Measurements from ENCODE around the gene TMEM170A. TPM values are rescaled to one million over a fixed set of nuclear protein-coding genes. Genes with fewer than 3 reads are reported as not detected.
"Not testable (repeated sequence)": the region's sequence is repeated elsewhere in the genome, so short reads cannot be mapped to it uniquely, and the experiment has no call there.

The TMEM170A gene
- total RNA-seq, 6 experiments from 2014 or later: 8.2 to 11.7 (median 10.6) TPM

DNA sequence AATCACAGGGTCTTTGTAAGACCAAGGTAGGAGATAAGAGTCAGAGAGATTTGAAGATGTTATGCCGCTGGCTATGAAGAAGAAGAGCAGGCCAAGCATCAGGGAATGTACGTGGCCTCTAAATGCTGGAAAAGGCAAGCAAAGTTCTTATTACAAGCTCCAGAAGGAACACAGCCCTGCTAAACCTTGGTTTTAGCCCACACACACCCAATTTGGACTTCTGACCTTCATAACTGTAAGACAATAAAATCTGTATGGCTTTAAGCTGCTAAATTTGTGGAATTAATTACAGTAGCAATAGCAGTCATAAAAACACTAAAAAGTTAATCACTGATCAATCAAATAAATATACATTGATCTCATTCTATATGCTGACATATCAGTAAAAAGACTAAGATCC is 6.0 kb downstream of the TMEM170A start:
- Mint-ChIP-seq H3K9me3 (no peaks in the 10 kb centered on the region), H3K27me3 (ENCODE audit: insufficient read depth) (no peaks in the 10 kb centered on the region; the same call in 1 of the 2 replicates), H3K4me1 (ENCODE audit: low read depth) (peaks cover 41% of the 10 kb centered on the region), H3K27ac (no peak overlapping the region), H3K36me3 (ENCODE audit: low read depth) (peaks cover 6% of the 10 kb centered on the region), H3K4me3 (no peak overlapping the region)
- no peak for TF ChIP-seq CTCF (IDR thresholded peaks at IDR 0.05)
- no peak for DNase-seq

GRCh38 chr16:75458029-75458428 is 6.5 kb downstream of the TMEM170A start:
- no peaks in the 10 kb centered on the region; the same call in 1 of the 2 replicates for H3K27me3 Mint-ChIP-seq (ENCODE audit: insufficient read depth)
- H3K4me1 Mint-ChIP-seq (ENCODE audit: low read depth): peaks cover 40% of the 10 kb centered on the region
- no peak for DNase-seq
- no peak for TF ChIP-seq CTCF (IDR thresholded peaks at IDR 0.05)
- no peak overlapping the region for H3K4me3 Mint-ChIP-seq
- no peaks in the 10 kb centered on the region for H3K9me3 Mint-ChIP-seq
- H3K36me3 Mint-ChIP-seq (ENCODE audit: low read depth): peaks cover 6% of the 10 kb centered on the region
- H3K27ac Mint-ChIP-seq: no peak overlapping the region

DNA sequence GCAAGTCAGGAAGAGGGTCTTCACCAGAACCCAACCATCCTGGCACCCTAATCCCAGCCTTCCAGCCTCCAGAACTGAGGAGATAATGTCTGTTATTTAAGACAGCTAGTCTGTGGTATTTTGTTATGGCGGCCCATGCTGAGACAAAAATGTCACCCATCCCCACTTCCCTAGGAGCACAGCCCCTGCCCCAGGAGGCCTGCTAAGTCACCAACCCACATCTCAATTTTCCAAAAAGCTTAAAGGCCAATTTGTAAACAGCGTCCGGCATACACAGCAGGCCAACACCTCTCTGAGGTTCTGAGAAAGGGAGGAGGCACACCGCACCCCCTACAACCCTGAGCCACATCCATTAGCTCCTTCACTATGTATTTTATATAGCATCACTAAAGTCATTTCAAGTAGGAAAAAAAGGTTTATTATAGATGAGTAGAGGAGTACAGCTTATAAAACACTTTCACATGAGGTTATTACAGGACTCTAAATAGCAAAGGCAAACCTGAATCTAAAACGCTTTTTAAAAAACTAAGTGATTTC is 6.9 kb downstream of the TMEM170A start:
- H3K27ac Mint-ChIP-seq: no peak overlapping the region
- H3K36me3 Mint-ChIP-seq (ENCODE audit: low read depth): peaks cover 6% of the 10 kb centered on the region
- H3K4me1 Mint-ChIP-seq (ENCODE audit: low read depth): peaks cover 35% of the 10 kb centered on the region

DNA sequence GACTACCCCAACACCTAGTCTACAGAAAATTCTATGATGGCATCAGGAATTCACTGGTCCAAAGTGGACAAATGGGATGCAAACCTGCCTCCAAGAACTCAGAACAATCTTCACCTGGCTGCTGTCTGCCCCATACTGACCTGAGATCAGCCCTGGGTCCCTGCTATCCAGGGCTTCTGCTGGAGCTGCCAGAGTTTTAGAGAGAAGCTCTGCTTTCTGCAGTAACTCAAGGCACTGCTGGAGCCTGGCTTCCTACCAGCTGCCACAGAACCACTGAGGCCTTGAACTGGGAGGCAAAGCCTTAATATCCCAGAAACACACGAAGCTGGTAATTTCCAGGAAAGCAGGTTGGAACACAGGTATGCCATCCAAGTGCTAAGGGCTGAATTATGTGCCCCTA is 7.5 kb downstream of the TMEM170A start:
- Mint-ChIP-seq H3K4me1 (ENCODE audit: low read depth) (peaks cover 32% of the 10 kb centered on the region), H3K4me3 (no peak overlapping the region), H3K27ac (no peak overlapping the region), H3K27me3 (ENCODE audit: insufficient read depth) (no peaks in the 10 kb centered on the region; the same call in 1 of the 2 replicates), H3K36me3 (ENCODE audit: low read depth) (peaks cover 6% of the 10 kb centered on the region), H3K9me3 (no peaks in the 10 kb centered on the region)
- TF ChIP-seq CTCF (IDR thresholded peaks at IDR 0.05): no peak
- DNase-seq: no peak

More for the DNA sequence above, 6.9 kb downstream of the TMEM170A start:
- TF ChIP-seq CTCF (IDR thresholded peaks at IDR 0.05): no peak
- Mint-ChIP-seq H3K4me3 (no peak overlapping the region), H3K27me3 (ENCODE audit: insufficient read depth) (no peaks in the 10 kb centered on the region; the same call in 1 of the 2 replicates), H3K9me3 (no peaks in the 10 kb centered on the region)
- no peak for DNase-seq

DNA sequence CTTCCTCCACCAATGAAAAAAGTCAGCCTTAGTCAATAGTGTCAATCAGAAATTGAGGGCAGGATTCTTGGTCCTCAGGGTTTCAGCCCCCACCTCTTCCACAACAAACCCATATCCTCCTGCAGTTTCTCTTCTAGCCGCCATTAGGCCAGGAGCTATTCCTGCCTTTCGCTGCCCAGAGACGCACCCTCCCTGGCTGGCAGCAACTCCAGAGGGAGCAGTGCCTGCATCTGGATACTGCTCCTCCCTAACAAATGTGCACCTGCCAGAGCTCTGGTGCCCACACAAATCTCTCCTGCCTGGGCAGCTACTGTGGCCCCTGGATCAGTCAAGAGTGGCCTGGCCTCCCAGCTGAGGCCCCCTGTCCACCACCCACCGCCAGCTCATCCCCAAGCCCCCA is 8.0 kb downstream of the TMEM170A start:
- H3K9me3 Mint-ChIP-seq; H3K36me3 Mint-ChIP-seq (ENCODE audit: low read depth); H3K4me3 Mint-ChIP-seq; H3K27ac Mint-ChIP-seq; DNase-seq; H3K27me3 Mint-ChIP-seq (ENCODE audit: insufficient read depth): not testable (repeated sequence)
- H3K4me1 Mint-ChIP-seq (ENCODE audit: low read depth): peaks cover 27% of the 10 kb centered on the region

DNA sequence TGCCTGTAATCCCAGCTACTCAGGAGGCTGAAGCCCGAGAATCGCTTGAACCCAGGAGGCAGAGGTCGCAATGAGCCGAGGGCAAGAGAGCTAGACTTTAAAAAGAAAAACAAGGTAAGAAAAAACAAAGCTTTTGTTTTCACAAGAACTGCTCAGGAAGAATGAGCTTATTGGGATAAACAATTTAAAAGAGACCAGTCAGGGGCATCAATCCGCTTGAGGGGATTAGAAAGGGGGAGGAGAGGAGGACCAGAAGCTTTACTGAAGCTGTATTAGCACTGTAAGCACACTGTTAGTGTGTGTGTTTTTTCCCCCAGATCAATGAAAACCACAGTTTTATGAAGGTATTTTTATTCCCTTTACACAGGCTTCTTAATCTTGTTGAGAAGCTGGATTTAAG is 8.8 kb downstream of the TMEM170A start:
- Mint-ChIP-seq H3K27me3 (ENCODE audit: insufficient read depth) (no peaks in the 10 kb centered on the region; the same call in 1 of the 2 replicates), H3K27ac (no peak overlapping the region), H3K4me1 (ENCODE audit: low read depth) (peaks cover 19% of the 10 kb centered on the region), H3K9me3 (no peaks in the 10 kb centered on the region), H3K36me3 (ENCODE audit: low read depth) (peaks cover 11% of the 10 kb centered on the region), H3K4me3 (no peak overlapping the region)
- TF ChIP-seq CTCF (IDR thresholded peaks at IDR 0.05): no peak
- no peak for DNase-seq
